Amniotic stem cell (primary cell): Measurements from ENCODE around the gene COL4A2.

Experiments
- DNase-seq: peaks from one replicate; lab custom pipeline; 2025; lab: John Stamatoyannopoulos, UW

The COL4A2 gene

GRCh38 chr13:110421696-110422385 lies 114.8 kb downstream of the COL4A2 start:
- DNase-seq: no peak

DNA sequence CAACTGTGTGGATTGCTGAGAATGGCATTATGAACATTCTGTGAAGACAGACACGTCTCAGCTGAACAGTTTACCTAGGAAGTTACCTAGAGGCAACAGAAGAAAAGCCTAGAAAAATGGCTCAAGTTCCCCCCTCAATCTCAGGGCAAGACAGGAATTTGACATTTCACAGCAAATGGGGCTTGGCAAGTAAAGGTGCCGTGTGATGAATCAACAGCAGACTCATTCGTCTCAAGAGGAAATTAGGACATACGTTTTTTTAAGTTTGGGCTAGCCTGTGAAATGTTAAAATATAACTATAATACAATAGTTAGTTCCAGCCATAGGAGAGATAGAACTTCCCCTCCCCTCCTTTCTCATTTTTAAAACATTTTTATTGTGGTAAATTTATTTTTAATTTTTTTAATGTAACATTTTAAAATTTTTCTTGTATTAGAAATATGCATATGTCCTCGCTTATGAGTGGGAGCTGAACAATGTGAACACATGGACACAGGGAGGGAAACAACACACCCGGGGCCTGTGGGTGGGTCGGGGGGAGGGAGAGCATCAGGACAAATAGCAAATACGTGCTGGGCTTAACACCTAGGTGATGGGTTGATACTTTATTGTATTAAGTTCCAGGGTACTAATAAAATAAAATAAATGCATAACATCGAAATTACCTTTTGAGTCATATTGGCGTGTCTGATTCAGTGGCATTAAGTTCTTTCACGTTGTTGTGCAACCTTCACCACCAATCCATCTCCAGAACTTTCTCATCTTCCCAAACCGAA lies 116.0 kb downstream of the COL4A2 start:
- no peak for DNase-seq

DNA sequence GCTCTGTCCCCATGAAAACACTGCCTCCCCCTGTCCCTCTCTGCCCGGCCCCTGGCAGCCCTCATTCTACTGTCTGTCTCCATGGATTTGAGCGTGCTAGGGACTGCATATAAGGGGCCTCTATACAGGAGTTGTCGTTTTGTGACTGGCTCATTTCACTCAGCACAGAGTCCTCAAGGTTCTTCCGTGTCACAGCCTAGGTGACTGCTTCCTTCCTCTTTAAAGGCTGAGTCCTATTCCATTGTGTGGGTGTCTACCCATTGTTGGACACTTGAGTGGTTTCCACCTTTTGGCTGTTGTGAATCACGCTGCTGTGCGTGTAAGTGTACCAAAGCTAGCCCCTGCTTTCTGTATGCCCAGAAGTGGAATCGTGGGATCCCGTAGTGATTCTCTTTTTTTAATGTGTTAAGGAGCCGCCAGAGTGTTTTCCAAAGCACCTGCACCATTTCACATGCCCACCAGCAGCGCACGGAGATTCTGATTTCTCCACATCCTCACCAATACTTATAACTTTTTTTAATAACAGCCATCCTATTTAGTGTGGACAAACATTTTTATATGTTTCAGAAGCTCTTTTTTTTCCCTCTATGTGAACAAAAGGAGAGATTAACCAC lies 116.7 kb downstream of the COL4A2 start:
- DNase-seq: no peak

GRCh38 chr13:110424569-110425443 lies 117.7 kb downstream of the COL4A2 start:
- DNase-seq: no peak

DNA sequence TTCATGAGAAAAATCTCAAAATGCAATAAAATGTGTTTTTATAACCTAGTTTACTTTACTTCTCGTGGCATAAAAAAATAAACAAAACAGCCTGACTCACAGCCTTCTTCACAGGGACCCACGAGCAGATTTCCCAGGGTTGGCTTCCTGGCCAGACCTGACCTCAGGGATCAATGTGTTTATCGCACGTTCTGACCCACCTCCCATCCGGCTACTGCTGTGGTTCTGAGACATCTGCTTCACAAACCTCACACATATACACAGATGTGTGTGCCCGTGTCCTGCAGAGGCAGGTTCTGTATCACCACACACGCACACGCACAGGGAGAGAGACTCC lies 118.3 kb downstream of the COL4A2 start:
- DNase-seq: no peak

- no peak for DNase-seq
Observed at GRCh38 chr13:110426735-110427134, 119.7 kb downstream of the COL4A2 start.

- no peak for DNase-seq
Observed at GRCh38 chr13:110428313-110428712, 121.2 kb downstream of the COL4A2 start.

GRCh38 chr13:110430391-110431336 lies 123.6 kb downstream of the COL4A2 start:
- no peak for DNase-seq

DNA sequence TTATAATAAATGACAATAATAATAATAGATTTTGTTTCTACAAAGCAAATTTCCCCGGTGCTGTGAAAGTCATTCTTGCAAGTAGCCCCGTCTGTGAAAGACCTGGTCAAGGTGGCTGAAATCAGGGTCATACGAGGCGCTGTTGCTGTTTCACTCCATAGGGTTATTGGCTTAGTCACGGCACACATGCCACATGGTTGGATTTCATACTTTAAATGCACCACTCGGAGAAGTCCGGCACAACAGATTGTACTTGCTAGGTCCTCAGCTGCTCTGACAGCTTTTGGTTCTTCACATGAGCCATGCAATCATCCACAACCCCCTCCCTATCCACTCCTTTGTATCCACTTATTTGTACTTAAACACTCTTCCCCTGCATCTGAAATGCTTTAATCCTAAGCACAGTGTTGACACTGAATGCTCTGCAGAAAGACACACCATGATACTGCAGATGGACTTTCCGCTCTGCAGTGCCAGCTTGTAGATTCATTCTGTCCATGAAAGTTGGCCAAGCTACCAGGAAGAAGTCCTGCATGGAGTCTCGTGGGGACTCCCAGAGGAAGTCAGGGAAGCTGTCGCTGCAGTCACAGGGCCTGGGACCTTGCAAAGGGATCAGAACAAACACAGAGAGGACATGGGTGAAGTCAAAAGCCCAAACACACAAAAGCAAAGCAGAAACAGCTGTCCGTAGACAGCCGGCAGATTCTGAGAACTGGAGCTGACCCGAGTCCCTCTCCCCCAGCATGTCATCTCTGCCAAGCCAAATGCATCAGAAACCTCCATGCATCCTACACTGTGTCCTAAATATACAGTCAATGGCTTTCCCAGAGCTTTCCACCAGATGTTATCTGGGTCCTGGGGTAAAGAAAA lies 124.6 kb downstream of the COL4A2 start:
- no peak for DNase-seq

GRCh38 chr13:110432522-110432921 lies 125.4 kb downstream of the COL4A2 start:
- no peak for DNase-seq

- no peak for DNase-seq
Observed at GRCh38 chr13:110433014-110433413, 125.9 kb downstream of the COL4A2 start.

DNA sequence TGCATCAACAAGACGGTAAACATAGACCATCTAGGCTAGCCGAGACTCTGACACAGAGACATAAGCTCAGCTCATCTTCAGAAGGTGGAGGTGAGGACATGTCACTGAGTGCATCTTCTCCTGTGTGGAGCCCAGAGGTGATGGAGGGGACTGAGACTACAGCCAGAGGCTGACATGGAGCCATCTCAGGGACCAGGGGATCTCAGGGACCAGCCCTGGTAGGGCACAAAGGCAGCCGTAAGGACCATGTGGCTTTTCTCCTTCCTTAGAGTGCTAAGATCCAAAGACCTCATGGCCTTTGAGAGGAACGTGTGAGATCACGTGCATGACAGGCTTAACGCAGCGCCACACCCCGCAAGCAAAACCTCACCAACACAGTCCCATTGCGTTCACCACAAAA lies 127.5 kb downstream of the COL4A2 start:
- DNase-seq: no peak

GRCh38 chr13:110435331-110435730 lies 128.2 kb downstream of the COL4A2 start:
- no peak for DNase-seq

GRCh38 chr13:110436276-110436675 lies 129.2 kb downstream of the COL4A2 start:
- DNase-seq: no peak

- DNase-seq: no peak
Observed at GRCh38 chr13:110436786-110437370, 129.8 kb downstream of the COL4A2 start.

DNA sequence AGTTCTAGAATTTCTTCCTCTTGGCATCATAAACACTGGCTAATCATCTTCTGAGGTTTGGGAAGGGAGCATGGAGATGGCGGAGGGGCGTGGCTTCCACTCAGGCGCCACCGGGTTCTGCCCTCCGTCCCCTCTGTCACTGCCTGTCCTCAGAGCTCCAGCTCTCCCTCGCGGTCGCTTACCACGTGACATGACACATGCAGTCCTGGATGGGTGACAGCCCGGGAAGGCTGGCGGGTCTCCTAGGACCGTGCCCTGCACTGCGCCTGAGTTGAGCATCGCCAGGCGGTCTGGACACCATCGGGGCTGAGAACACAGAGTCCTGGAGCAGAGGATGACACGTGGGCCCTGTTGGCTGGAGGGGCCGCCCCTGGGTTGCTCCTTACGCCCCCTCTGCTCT lies 131.1 kb downstream of the COL4A2 start:
- no peak for DNase-seq

DNA sequence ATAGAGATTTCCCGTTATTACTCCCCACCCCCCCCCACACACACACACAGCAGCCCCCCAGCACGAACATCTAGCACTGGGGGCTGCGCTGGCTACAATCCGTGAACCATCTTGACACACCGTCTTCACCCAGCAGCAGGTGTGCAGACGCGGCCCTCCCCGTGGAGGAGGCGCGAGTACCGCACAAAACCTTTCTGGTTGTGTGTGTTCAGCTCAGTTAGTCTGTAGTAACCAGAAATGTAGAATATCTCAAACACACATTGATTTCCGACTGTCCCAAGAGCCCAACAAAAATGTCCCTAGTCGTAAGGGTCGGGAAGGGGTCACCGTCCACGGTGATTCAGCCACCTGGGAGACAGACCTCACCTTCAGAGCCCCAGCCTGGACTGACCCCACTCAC lies 131.7 kb downstream of the COL4A2 start:
- no peak for DNase-seq

GRCh38 chr13:110440946-110441731 lies 134.1 kb downstream of the COL4A2 start:
- DNase-seq: no peak
